ENCODE measurements around the gene SEZ6L2.
"Not testable (repeated sequence)": the region's sequence is repeated elsewhere in the genome, so short reads cannot be mapped to it uniquely, and the experiment has no call there.

SEZ6L2 gene

DNA sequence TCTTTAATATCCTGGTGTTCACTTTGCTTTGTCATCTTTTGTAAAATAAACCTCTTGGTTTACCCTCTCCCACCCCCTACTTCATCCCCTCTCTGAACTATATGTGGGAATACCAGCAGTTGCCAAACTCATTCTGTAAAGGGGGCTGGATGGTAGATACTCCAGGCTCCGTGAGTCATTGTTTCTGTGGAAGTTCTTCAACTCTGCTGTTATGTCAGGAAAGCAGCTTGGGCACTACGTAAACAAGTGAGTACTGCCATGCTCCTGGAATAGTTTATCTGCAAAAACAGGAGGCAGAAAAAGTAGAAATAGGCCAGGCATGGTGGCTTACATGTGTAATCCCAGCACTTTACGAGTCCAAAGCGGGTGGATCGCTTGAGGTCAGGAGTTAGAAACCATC, 61.5 kb downstream of the SEZ6L2 start:
- no peak overlapping the region for H3K27ac ChIP-seq

GRCh38 chr16:29836623-29837022, 62.7 kb downstream of the SEZ6L2 start:
- H3K27ac ChIP-seq, result no peak overlapping the region
- TF ChIP-seq, protein P1, sequence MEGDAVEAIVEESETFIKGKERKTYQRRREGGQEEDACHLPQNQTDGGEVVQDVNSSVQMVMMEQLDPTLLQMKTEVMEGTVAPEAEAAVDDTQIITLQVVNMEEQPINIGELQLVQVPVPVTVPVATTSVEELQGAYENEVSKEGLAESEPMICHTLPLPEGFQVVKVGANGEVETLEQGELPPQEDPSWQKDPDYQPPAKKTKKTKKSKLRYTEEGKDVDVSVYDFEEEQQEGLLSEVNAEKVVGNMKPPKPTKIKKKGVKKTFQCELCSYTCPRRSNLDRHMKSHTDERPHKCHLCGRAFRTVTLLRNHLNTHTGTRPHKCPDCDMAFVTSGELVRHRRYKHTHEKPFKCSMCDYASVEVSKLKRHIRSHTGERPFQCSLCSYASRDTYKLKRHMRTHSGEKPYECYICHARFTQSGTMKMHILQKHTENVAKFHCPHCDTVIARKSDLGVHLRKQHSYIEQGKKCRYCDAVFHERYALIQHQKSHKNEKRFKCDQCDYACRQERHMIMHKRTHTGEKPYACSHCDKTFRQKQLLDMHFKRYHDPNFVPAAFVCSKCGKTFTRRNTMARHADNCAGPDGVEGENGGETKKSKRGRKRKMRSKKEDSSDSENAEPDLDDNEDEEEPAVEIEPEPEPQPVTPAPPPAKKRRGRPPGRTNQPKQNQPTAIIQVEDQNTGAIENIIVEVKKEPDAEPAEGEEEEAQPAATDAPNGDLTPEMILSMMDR (conservative IDR thresholded peaks at IDR 0.05), result no peak

More for the DNA sequence above, 61.5 kb downstream of the SEZ6L2 start:
- TF ChIP-seq, protein P1 (conservative IDR thresholded peaks at IDR 0.05), result no peak

- TF ChIP-seq, protein P1 (conservative IDR thresholded peaks at IDR 0.05), result no peak
- no peak overlapping the region for H3K27ac ChIP-seq
Observed at GRCh38 chr16:29835926-29836325, 63.4 kb downstream of the SEZ6L2 start.

DNA sequence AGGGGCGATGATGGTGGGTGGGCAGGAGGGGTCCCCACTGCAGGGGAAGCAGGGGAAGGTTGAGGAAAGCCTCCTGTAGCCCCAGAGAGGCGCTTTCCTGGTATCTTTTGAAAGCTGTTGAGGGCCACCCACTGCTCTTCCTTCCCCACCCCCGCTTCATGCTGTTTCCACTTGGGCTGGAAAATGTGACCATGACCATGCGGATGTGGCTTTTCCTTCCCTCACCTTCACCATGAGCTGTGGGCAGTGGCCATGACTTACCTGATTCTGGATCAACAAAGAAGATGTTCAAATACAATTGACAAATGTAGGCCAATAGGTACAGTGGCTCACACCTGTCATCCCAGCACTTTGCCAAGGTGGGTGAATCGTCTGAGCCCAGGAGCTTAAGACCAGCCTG, 65.3 kb downstream of the SEZ6L2 start:
- no peak overlapping the region for H3K27ac ChIP-seq
- TF ChIP-seq, protein P1 (conservative IDR thresholded peaks at IDR 0.05), result no peak

- not testable (repeated sequence) for H3K27ac ChIP-seq
Observed at GRCh38 chr16:29833219-29833618, 66.1 kb downstream of the SEZ6L2 start.

GRCh38 chr16:29831490-29831889, 67.9 kb downstream of the SEZ6L2 start:
- H3K27ac ChIP-seq, result no peak overlapping the region
- TF ChIP-seq, protein P1 (conservative IDR thresholded peaks at IDR 0.05), result no peak

GRCh38 chr16:29830774-29831173, 68.6 kb downstream of the SEZ6L2 start:
- H3K27ac ChIP-seq, result no peak overlapping the region
- TF ChIP-seq, protein P1 (conservative IDR thresholded peaks at IDR 0.05), result no peak

DNA sequence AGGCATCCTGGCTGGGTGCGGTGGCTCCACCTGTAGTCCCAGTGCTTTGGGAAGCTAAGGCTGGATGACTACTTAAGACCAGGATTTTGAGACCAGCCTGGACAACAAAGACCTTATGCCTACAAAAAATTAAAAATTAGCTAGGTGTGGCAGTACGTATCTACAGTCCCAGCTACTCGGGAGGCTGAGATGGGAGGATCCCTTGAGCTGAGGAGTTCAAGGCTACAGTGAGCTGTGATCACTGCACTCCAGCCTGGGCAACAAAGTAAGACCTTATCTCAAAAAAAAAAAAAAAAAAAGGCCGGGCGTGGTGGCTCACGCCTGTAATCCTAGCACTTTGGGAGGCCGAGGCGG, 73.0 kb downstream of the SEZ6L2 start:
- no peak overlapping the region for H3K27ac ChIP-seq
- TF ChIP-seq, protein P1 (conservative IDR thresholded peaks at IDR 0.05), result no peak

Measured in VCaP (cell line).